NCI-H1092 (cell line): ENCODE data around the gene WASF3.
A peak's percentile ranks its signal among the peaks of the same experiment; 100 is the strongest.
"Not testable (repeated sequence)": the region's sequence is repeated elsewhere in the genome, so short reads cannot be mapped to it uniquely, and the experiment has no call there.

Source experiments
- DNase-seq: peaks from one replicate; lab custom pipeline; 2025; lab: John Stamatoyannopoulos, UW

WASF3 gene

GRCh38 chr13:26629260-26629825 is 71.9 kb downstream of the WASF3 start:
- DNase-seq: no peak

GRCh38 chr13:26635634-26636033 is 78.2 kb downstream of the WASF3 start:
- DNase-seq: not testable (repeated sequence)

GRCh38 chr13:26636073-26636472 is 78.6 kb downstream of the WASF3 start:
- not testable (repeated sequence) for DNase-seq

- DNase-seq: no peak
Observed at GRCh38 chr13:26646603-26647002, 89.1 kb downstream of the WASF3 start.

- no peak for DNase-seq
Observed at GRCh38 chr13:26651234-26651633, 93.8 kb downstream of the WASF3 start.

GRCh38 chr13:26653310-26653709 is 95.8 kb downstream of the WASF3 start:
- DNase-seq: no peak

GRCh38 chr13:26653842-26654241 is 96.4 kb downstream of the WASF3 start:
- DNase-seq: no peak

- no peak for DNase-seq
Observed at GRCh38 chr13:26656919-26657318, 99.4 kb downstream of the WASF3 start.

- DNase-seq: no peak
Observed at GRCh38 chr13:26658448-26659385, 101.2 kb downstream of the WASF3 start.

GRCh38 chr13:26660185-26660584 is 102.7 kb downstream of the WASF3 start:
- no peak for DNase-seq

GRCh38 chr13:26660766-26661165 is 103.3 kb downstream of the WASF3 start:
- no peak for DNase-seq

- DNase-seq: peak; percentile 32
Observed at GRCh38 chr13:26663791-26664190, 106.3 kb downstream of the WASF3 start.

- no peak for DNase-seq
Observed at GRCh38 chr13:26664286-26664685, 106.8 kb downstream of the WASF3 start.

GRCh38 chr13:26664876-26665275 is 107.4 kb downstream of the WASF3 start:
- DNase-seq: no peak

- DNase-seq: no peak
Observed at GRCh38 chr13:26668357-26669146, 111.1 kb downstream of the WASF3 start.

- DNase-seq: no peak
Observed at GRCh38 chr13:26673890-26674289, 116.4 kb downstream of the WASF3 start.

- DNase-seq: no peak
Observed at GRCh38 chr13:26677156-26677555, 119.7 kb downstream of the WASF3 start.

GRCh38 chr13:26678330-26678729 is 120.8 kb downstream of the WASF3 start:
- no peak for DNase-seq

GRCh38 chr13:26678796-26679195 is 121.3 kb downstream of the WASF3 start:
- no peak for DNase-seq

- DNase-seq: no peak
Observed at GRCh38 chr13:26679411-26680122, 122.1 kb downstream of the WASF3 start.

- no peak for DNase-seq
Observed at GRCh38 chr13:26680123-26680450, 122.6 kb downstream of the WASF3 start.

GRCh38 chr13:26680572-26680971 is 123.1 kb downstream of the WASF3 start:
- no peak for DNase-seq
